Measurements from ENCODE around the gene SLC47A1.
A peak's percentile ranks its signal among the peaks of the same experiment; 100 is the strongest.

SLC47A1 gene

DNA sequence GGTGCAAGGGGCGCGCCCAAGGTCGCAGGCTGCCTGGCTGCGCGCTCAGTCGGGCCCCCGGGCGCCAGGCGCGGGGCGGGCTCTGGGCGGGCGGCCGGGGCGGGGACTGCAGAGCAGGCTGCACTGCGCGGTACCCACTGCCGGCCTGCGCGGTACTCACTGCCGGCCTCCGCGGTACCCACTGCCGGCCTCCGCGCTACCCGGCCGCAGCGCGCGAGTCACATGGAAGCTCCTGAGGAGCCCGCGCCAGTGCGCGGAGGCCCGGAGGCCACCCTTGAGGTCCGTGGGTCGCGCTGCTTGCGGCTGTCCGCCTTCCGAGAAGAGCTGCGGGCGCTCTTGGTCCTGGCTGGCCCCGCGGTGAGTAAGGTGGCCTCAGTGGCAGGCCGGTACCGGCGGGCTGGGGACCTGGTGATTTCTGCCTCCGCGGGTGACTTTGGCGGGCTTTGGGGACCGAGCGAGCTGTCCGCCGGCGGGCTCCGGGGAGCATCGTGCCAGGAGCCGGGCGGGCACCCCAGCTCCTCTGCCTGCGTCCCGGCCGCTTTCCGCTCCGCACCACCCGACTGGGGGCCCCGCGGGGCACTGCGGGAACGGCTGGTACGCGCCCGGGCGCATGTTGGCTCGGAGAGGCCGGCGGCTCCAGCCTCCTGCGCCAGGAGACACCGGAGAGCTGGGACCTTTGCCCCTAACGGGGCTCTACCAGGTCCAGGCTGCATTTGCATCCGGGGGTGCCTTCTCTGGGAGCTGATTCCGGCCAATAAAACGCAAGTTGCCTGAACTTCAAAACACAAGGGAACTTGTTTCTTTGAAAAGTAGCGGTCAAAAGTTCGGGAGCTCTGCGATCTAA, at the start of gene SLC47A1 (continued):
- TF ChIP-seq ZNF274 (IDR thresholded peaks at IDR 0.05; ENCODE audit: low read length), result no peak
- no peak for TF ChIP-seq ZNF274 (tag by site-specific recombination; IDR thresholded peaks at IDR 0.05; ENCODE audit: borderline replicate concordance)
- TF ChIP-seq MEIS1 (CRISPR knock-in tag; IDR thresholded peaks at IDR 0.05; ENCODE audit: borderline replicate concordance), result no peak
- TF ChIP-seq, protein P1, sequence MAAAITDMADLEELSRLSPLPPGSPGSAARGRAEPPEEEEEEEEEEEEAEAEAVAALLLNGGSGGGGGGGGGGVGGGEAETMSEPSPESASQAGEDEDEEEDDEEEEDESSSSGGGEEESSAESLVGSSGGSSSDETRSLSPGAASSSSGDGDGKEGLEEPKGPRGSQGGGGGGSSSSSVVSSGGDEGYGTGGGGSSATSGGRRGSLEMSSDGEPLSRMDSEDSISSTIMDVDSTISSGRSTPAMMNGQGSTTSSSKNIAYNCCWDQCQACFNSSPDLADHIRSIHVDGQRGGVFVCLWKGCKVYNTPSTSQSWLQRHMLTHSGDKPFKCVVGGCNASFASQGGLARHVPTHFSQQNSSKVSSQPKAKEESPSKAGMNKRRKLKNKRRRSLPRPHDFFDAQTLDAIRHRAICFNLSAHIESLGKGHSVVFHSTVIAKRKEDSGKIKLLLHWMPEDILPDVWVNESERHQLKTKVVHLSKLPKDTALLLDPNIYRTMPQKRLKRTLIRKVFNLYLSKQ (tag by site-specific recombination; IDR thresholded peaks at IDR 0.05; ENCODE audit: borderline replicate concordance), result no peak
- TF ChIP-seq ZNF664 (tag by site-specific recombination; IDR thresholded peaks at IDR 0.05), result no peak
- peak; percentile 70 for TF ChIP-seq GLIS2 (tag by site-specific recombination; IDR thresholded peaks at IDR 0.05)
- no peak for TF ChIP-seq ZBTB48 (tag by site-specific recombination; IDR thresholded peaks at IDR 0.05)
- TF ChIP-seq, protein P2, sequence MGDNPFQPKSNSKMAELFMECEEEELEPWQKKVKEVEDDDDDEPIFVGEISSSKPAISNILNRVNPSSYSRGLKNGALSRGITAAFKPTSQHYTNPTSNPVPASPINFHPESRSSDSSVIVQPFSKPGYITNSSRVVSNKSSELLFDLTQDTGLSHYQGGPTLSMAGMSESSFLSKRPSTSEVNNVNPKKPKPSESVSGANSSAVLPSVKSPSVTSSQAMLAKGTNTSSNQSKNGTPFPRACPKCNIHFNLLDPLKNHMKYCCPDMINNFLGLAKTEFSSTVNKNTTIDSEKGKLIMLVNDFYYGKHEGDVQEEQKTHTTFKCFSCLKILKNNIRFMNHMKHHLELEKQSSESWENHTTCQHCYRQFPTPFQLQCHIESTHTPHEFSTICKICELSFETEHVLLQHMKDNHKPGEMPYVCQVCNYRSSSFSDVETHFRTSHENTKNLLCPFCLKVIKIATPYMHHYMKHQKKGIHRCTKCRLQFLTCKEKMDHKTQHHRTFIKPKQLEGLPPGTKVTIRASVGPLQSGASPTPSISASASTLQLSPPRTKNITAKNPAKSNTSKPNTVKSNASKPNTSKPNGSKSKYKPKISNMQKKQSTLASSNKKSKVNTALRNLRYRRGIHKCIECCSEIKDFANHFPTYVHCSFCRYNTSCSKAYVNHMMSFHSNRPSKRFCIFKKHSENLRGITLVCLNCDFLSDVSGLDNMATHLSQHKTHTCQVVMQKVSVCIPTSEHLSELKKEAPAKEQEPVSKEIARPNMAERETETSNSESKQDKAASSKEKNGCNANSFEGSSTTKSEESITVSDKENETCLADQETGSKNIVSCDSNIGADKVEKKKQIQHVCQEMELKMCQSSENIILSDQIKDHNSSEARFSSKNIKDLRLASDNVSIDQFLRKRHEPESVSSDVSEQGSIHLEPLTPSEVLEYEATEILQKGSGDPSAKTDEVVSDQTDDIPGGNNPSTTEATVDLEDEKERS (tag by site-specific recombination; IDR thresholded peaks at IDR 0.05), result no peak
- no peak for TF ChIP-seq ZNF140 (tag by site-specific recombination; IDR thresholded peaks at IDR 0.05)
- peak; percentile 45 for TF ChIP-seq ZBTB11 (tag by site-specific recombination; conservative IDR thresholded peaks at IDR 0.05; ENCODE audit: low read depth)
- no peak for TF ChIP-seq ZNF596 (tag by site-specific recombination; IDR thresholded peaks at IDR 0.05)
- TF ChIP-seq ZNF121 (tag by site-specific recombination; IDR thresholded peaks at IDR 0.05), result no peak
- peak; percentile 91 for TF ChIP-seq ZNF335 (tag by site-specific recombination; conservative IDR thresholded peaks at IDR 0.05)
- no peak for TF ChIP-seq ZNF645 (tag by site-specific recombination; IDR thresholded peaks at IDR 0.05)
- TF ChIP-seq ZNF747 (tag by site-specific recombination; IDR thresholded peaks at IDR 0.05), result no peak
- TF ChIP-seq ZNF23 (tag by site-specific recombination; IDR thresholded peaks at IDR 0.05; ENCODE audit: borderline replicate concordance), result no peak
- TF ChIP-seq ATF2 (tag by site-specific recombination; IDR thresholded peaks at IDR 0.05; ENCODE audit: low read depth), result no peak
- TF ChIP-seq ZNF658 (tag by site-specific recombination; IDR thresholded peaks at IDR 0.05), result no peak
- no peak for TF ChIP-seq ZNF426 (tag by site-specific recombination; IDR thresholded peaks at IDR 0.05)
- TF ChIP-seq ZNF514 (tag by site-specific recombination; IDR thresholded peaks at IDR 0.05), result no peak
- TF ChIP-seq GFI1B (tag by site-specific recombination; IDR thresholded peaks at IDR 0.05), result no peak
- TF ChIP-seq ZSCAN5A (tag by site-specific recombination; IDR thresholded peaks at IDR 0.05), result peak; percentile 18; the same call in 1 of the 2 replicates
- no peak for TF ChIP-seq ZNF610 (tag by site-specific recombination; IDR thresholded peaks at IDR 0.05; ENCODE audit: borderline replicate concordance)
- 0 out of 2 replicates have a peak, but pooled peaks have one; percentile 51 for TF ChIP-seq ZNF501 (tag by site-specific recombination; IDR thresholded peaks at IDR 0.05)
- 0 out of 2 replicates have a peak, but pooled peaks have one; percentile 69 for TF ChIP-seq HOXC10 (CRISPR knock-in tag; IDR thresholded peaks at IDR 0.05)
- no peak for TF ChIP-seq ZNF354C (tag by site-specific recombination; IDR thresholded peaks at IDR 0.05; ENCODE audit: borderline replicate concordance, low read depth)
- peak; percentile 20; the same call in 1 of the 2 replicates for TF ChIP-seq ZNF768 (tag by site-specific recombination; IDR thresholded peaks at IDR 0.05)
- TF ChIP-seq ZNF629 (tag by site-specific recombination; IDR thresholded peaks at IDR 0.05), result no peak

Measured in HEK293 (cell line).